NCI-H2029 treated with DMSO at 0.1 percent for 48 hours (cell line): ENCODE measurements around the gene PLCH1.

Experiments used
- DNase-seq: peaks from one replicate; lab custom pipeline; 2025; lab: John Stamatoyannopoulos, UW

The PLCH1 gene

DNA sequence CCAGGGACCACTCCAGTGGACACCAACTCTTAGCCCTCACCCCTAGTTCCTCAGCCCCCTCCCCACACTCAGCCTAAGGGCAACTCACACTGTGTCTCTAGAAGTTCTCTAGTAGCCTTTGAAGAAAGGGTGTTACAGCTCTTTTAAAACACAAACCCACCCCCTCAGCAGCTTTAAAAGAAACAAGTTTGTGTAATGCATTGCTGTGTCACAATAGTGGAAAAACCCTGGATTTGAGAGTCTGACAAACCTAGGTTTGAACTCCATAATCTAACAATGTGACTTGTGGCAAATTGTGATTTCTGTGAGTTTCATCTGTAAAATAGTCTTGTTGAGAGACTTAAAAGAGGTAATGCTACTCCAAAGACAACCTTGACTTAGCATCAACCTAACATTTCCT, 54.0 kb downstream of the PLCH1 start:
- DNase-seq, result no peak

GRCh38 chr3:155688481-155688880, 56.4 kb downstream of the PLCH1 start:
- DNase-seq, result no peak

GRCh38 chr3:155683344-155683720, 61.5 kb downstream of the PLCH1 start:
- no peak for DNase-seq

GRCh38 chr3:155682426-155683343, 62.2 kb downstream of the PLCH1 start:
- no peak for DNase-seq

- DNase-seq, result peak; percentile 39
Observed at GRCh38 chr3:155676252-155676981, 68.5 kb downstream of the PLCH1 start.

GRCh38 chr3:155675094-155675493, 69.8 kb downstream of the PLCH1 start:
- DNase-seq, result no peak

DNA sequence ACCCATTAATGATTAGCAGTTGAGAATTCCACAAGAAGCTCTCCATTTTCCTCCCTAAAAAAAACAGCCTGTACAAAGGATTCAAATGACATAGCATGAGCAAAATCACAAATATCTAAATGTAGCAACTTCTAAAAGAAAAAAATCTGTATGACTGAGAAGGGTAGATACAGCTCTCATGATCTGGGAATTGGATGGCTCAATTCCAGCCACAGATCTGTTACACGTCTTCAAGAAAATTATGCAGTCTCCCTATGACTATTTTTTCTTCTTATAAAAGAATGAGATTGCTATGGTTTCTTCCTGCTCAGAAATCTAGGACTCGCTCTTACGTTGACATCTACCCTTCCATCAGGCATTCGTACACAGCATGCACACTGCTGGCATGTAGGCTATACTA, 71.5 kb downstream of the PLCH1 start:
- no peak for DNase-seq

GRCh38 chr3:155670335-155670734, 74.5 kb downstream of the PLCH1 start:
- no peak for DNase-seq

GRCh38 chr3:155667988-155668387, 76.9 kb downstream of the PLCH1 start:
- DNase-seq, result no peak

DNA sequence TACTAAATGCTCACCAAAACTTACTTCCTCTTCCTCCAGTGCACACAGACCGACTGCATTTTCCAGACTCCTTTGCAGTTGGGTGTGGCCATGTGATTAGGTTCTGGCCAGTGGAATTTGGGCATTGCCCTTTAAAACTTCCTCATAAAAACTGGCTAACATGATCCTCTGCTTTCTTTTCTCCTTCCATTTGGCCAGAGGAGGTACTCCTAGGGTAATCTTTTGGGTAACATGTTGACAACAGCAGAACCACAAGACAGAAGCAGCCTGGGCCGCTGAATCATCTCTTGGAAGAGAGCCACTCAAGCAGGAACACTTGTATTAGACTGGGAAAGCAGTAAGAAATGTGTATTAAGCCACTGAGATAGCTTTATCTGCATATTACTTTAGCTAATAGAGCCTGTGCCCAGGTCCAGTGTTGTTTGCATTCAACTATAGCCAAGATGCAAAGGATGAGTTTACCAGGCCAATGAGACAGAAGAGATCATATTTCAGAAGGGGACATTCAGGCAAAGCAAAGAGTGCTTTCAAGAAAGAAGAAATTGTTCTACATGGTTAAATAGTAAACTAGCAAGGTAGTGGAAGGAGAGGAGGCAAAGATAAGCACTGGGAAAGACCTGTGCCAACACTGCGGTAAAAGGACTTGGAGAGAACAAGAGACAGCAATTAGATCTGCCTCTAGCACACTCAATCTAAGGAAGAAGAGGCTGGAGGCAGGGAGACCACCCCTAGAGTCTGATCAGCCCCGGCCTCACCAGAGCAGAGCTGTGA, 79.8 kb downstream of the PLCH1 start:
- DNase-seq, result no peak

- no peak for DNase-seq
Observed at GRCh38 chr3:155663467-155664212, 81.2 kb downstream of the PLCH1 start.

- DNase-seq, result no peak
Observed at GRCh38 chr3:155661760-155662159, 83.1 kb downstream of the PLCH1 start.

GRCh38 chr3:155661042-155661441, 83.8 kb downstream of the PLCH1 start:
- no peak for DNase-seq

DNA sequence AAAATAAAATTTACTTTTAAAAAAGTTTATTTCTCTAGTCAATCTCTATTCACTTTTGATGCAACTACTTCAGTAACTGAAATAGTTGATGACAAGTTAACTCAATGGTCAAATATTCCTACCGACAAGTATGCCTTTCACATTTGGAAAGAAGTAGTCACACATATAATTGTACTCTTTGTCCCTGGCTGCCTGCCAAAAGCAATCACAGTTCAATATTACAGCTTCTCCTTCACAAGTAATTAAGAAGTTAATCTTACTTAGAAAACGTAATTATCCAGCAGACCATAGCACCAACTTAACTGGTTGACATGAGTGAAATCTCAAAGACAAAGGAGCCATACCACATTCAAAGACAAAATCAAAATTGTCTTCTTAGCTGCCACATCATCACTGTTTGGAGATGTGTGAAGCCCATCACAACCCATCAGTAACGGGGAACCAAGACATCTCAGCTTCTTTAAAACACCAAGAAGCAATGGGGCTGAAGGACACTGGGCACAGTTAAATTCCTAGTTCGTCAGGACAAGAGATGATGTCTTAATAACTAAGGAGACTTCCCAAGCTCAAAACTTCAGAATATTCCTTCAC, 86.1 kb downstream of the PLCH1 start:
- DNase-seq, result no peak

- DNase-seq, result no peak
Observed at GRCh38 chr3:155658006-155658405, 86.9 kb downstream of the PLCH1 start.

- DNase-seq, result no peak
Observed at GRCh38 chr3:155657161-155657560, 87.7 kb downstream of the PLCH1 start.

DNA sequence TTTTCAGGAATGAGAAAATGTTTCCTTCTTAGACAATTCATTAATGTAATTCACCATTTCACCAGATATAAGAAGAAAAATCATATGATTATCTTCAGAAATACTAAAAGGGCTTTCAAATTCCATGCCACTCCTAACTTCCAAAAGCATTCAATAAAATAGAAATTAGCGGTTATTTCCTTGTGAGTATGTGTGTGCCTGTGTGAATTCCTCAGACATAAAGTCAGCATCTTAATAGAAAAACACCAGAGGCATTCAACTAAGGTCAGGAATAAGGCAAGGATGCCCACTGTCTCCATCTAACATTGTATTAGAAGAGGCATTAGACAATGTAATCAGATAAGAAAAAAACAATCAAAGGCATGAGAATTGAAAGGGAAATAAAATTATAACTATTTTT, 88.4 kb downstream of the PLCH1 start:
- no peak for DNase-seq

DNA sequence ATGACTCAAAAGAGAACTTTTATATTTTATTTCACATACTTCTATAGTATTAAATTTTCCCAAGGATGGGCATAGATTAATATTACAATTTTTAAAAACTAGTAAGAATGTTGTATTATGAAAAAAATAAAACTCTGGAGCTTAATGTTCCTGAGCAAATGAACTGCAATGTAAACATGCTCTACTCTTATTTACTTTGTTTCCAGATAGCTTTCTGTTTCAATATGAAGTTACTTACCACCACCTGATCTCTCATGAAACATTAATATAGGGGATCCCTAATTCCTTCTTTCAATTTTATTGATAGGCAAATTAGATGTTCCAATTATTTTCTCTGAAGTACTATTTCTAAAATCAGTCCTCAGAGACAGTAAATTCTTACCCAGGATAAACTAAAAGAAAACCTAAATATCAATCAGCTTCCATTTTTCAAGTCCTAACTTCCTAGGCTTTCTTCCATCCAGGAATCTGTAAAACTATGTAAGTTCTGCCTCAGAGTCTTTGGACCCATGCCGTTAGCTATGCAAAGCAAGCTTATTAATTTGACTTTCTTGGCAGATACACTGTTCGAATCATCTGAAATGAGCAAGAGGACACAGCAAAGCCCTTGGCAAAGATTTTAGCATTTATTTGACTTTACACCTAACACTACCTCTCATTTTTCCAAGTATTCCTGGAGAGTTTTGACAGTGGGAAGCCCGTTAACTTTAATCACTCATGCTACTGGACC, 93.2 kb downstream of the PLCH1 start:
- no peak for DNase-seq

GRCh38 chr3:155648013-155648591, 96.8 kb downstream of the PLCH1 start:
- no peak for DNase-seq

- no peak for DNase-seq
Observed at GRCh38 chr3:155647206-155647605, 97.7 kb downstream of the PLCH1 start.
